HepG2 (cell line): ENCODE measurements around the gene PRDM11. TPM values are rescaled to one million over a fixed set of nuclear protein-coding genes. Genes with fewer than 3 reads are reported as not detected.

Experiments
- ATAC-seq: fragments of 200-7000 bp; cut with Tn5 transposase; 3 replicates; pipeline ENCODE4 v1.9.1; 2020; ENCODE audit warnings: mild to moderate bottlenecking, moderate library complexity
- BruUV-seq: library from RNA; stranded (reverse); fragments of 400-500 nt; replicated peaks from 2 replicates; lab custom pipeline; 2021; lab: Mats Ljungman, UMichigan
- CTCF ChIA-PET: fragments of 300-600 bp; formaldehyde crosslinking; extraction: SDS; loops from one replicate; lab custom pipeline; 2021; ENCODE audit warnings: low total read pairs, inconsistent platforms, low intra/inter-chr PET ratio; lab: Yijun Ruan, JAX
- POLR2A ChIA-PET: fragments of 350-600 bp; sonication (Branson Sonifier 250); formaldehyde crosslinking; loops from one replicate; lab custom pipeline; 2020; ENCODE audit warnings: antibody characterized with exemption, inconsistent platforms; lab: Yijun Ruan, JAX
- DNase-seq: peaks from one replicate; pipeline ENCODE4 v3.0.0-alpha.2; 2015; ENCODE audit warnings: low spot score
- FAIRE-seq: peaks from 3 replicates; lab custom pipeline; 2011; peaks lifted over from hg19 to GRCh38; lab: Jason Lieb, UNC
- H2AFZ ChIP-seq: one replicate; pipeline ENCODE4 v1.6.1; 2011; ENCODE audit warnings: low read length, inconsistent platforms
- H3K27ac ChIP-seq: fragments of 300-600 bp; 3 replicates; pipeline ENCODE4 v1.8.0; 2011; ENCODE audit warnings: mixed run types, mild to moderate bottlenecking, mixed read lengths, low read length, inconsistent platforms; ENCODE audit not compliant: insufficient read depth; ENCODE audit errors: extremely low read length
- H3K27me3 ChIP-seq, 2 experiments: fragments of 200-600 bp in 1 of 2; 2 replicates in 1 of 2; 3 replicates in 1 of 2; pipeline versions ENCODE4 v1.6.0 to v1.8.0; 2011; ENCODE audit warnings: low read length in 2 of 2, mild to moderate bottlenecking in 2 of 2, moderate library complexity in 2 of 2, inconsistent platforms in 1 of 2; ENCODE audit not compliant: insufficient read depth in 2 of 2, control insufficient read depth in 1 of 2
- H3K36me3 ChIP-seq, 2 experiments: fragments of 200-600 bp in 1 of 2; replicated peaks in 1 of 2; 2 replicates in 1 of 2; 3 replicates in 1 of 2; pipeline versions ENCODE4 v1.5.1 to v1.8.0; 2011; ENCODE audit warnings: low read length in 2 of 2, inconsistent platforms in 1 of 2; ENCODE audit not compliant: insufficient read depth in 2 of 2, control insufficient read depth in 1 of 2
- H3K4me1 ChIP-seq: 2 replicates; pipeline ENCODE4 v1.5.1; 2012; ENCODE audit warnings: low read length, inconsistent platforms; ENCODE audit not compliant: insufficient read depth
- H3K4me2 ChIP-seq: 2 replicates; pipeline ENCODE4 v1.6.0; 2011; ENCODE audit warnings: low read depth, low read length, inconsistent platforms
- H3K4me3 ChIP-seq, 3 experiments: fragments of 200-600 bp in 1 of 3; sonication (generic), shearing (Covaris generic) in 1 of 3; replicated peaks in 1 of 3; 2 replicates each; pipeline ENCODE4 v1.5.1; 2011 to 2016; ENCODE audit warnings: low read length in 3 of 3, inconsistent platforms in 2 of 3, low read depth in 2 of 3, mild to moderate bottlenecking in 2 of 3, control low read depth in 1 of 3, mixed read lengths in 1 of 3; ENCODE audit not compliant: insufficient read depth in 1 of 3
- H3K79me2 ChIP-seq: one replicate; pipeline ENCODE4 v1.6.1; 2011; ENCODE audit warnings: low read length, inconsistent platforms; ENCODE audit not compliant: insufficient read depth
- H3K9ac ChIP-seq: 2 replicates; pipeline ENCODE4 v1.6.0; 2011; ENCODE audit warnings: mild to moderate bottlenecking, low read depth, low read length, inconsistent platforms; ENCODE audit not compliant: insufficient read depth
- H3K9me3 ChIP-seq: 2 replicates; pipeline ENCODE4 v1.5.1; 2012; ENCODE audit warnings: mild to moderate bottlenecking, low read length
- H4K20me1 ChIP-seq: 2 replicates; pipeline ENCODE4 v1.6.0; 2011; ENCODE audit warnings: inconsistent platforms, mild to moderate bottlenecking, low read length, moderate library complexity; ENCODE audit not compliant: insufficient read depth
- HNF4A ChIP-seq: sonication (generic); formaldehyde crosslinking; IDR thresholded peaks from 2 replicates; pipeline ENCODE4 v1.4.0; 2020; ENCODE audit warnings: missing genetic modification reagents
- KDM2A ChIP-seq: sonication (generic); formaldehyde crosslinking; IDR thresholded peaks from 2 replicates; pipeline ENCODE4 v1.4.0; 2020; ENCODE audit warnings: low read depth, missing genetic modification reagents, borderline replicate concordance
- SOX5 ChIP-seq: IDR thresholded peaks from 2 replicates; pipeline ENCODE4 v1.6.1; 2016; ENCODE audit warnings: borderline replicate concordance
- SP2 ChIP-seq: sonication (generic); formaldehyde crosslinking; IDR thresholded peaks from 2 replicates; pipeline ENCODE4 v1.5.1; 2020; ENCODE audit warnings: mild to moderate bottlenecking, missing genetic modification reagents
- TCF7L2 ChIP-seq: IDR thresholded peaks from 2 replicates; pipeline ENCODE4 v1.6.1; 2011; ENCODE audit warnings: mild to moderate bottlenecking, low read depth, low read length, moderate library complexity
- ZFP82 ChIP-seq: sonication (generic); formaldehyde crosslinking; IDR thresholded peaks from 2 replicates; pipeline ENCODE4 v1.5.1; 2020; ENCODE audit warnings: mild to moderate bottlenecking, missing genetic modification reagents, borderline replicate concordance
- ZNF350 ChIP-seq: sonication (generic); formaldehyde crosslinking; IDR thresholded peaks from 2 replicates; pipeline ENCODE4 v1.4.0; 2020; ENCODE audit warnings: mild to moderate bottlenecking, low read depth, missing genetic modification reagents, borderline replicate concordance
- ZNF629 ChIP-seq: sonication (generic); formaldehyde crosslinking; conservative IDR thresholded peaks from 2 replicates; pipeline ENCODE4 v1.5.0; 2020; ENCODE audit warnings: missing genetic modification reagents
- WGBS: methylation state at CpG from one replicate; pipeline ENCODE4 v1.1.6; 2017; ENCODE audit warnings: low lambda C conversion rate; 5-methylcytosine and 5-hydroxymethylcytosine counted together
- in situ Hi-C: cut with HindIII; loops from 2 replicates; pipeline ENCODE4 v1.10.0; 2017; ENCODE audit warnings: low pct_unique_long_range_greater_than_20kb; ENCODE audit not compliant: extremely low pct_ligation_motif_present
- intact Hi-C: fragments of 100-400 bp; cut with micrococcal nuclease; formaldehyde crosslinking; loops from one replicate; pipeline ENCODE4 v1.10.0; 2022; ENCODE audit not compliant: unreplicated experiment
- polyA plus RNA-seq, 8 experiments: library from polyadenylated mRNA; depleted of rRNA in 3 of 8; stranded (reverse) in 7 of 8; unstranded in 1 of 8; fragments of >200 nt; fragmentation: Illumina TruSeq in 4 of 8; extraction: Trizol in 4 of 8; gene quantifications; 2 replicates each; pipeline versions ENCODE4 v1.2.1 to v1.2.3, GENCODE V29; 2011 to 2016; ENCODE audit warnings: low read depth in 4 of 8, missing spikeins in 1 of 8, mixed read lengths in 1 of 8; ENCODE audit not compliant: insufficient read depth in 1 of 8
- total RNA-seq, 5 experiments: library from RNA; depleted of rRNA; stranded (reverse); fragments of >200 nt; fragmentation: Illumina TruSeq; extraction: Trizol; gene quantifications; 2 replicates each; pipeline ENCODE4 v1.2.3, GENCODE V29; 2016; ENCODE audit warnings: low read depth in 1 of 5
- TF ChIP-seq, protein P1 (sequence below): sonication (generic); formaldehyde crosslinking; IDR thresholded peaks from 2 replicates; pipeline ENCODE4 v1.4.0; 2020; ENCODE audit warnings: missing genetic modification reagents, mild to moderate bottlenecking, borderline replicate concordance
- TF ChIP-seq, protein P2 (sequence below): sonication (generic); formaldehyde crosslinking; IDR thresholded peaks from 2 replicates; pipeline ENCODE4 v1.4.0; 2020; ENCODE audit warnings: missing genetic modification reagents
- TF ChIP-seq, protein P3 (sequence below): sonication (generic); formaldehyde crosslinking; IDR thresholded peaks from 2 replicates; pipeline ENCODE4 v1.4.0; 2020; ENCODE audit warnings: missing genetic modification reagents
- TF ChIP-seq, protein P4 (sequence below): sonication (generic); formaldehyde crosslinking; IDR thresholded peaks from 2 replicates; pipeline ENCODE4 v1.4.0; 2020; ENCODE audit warnings: missing genetic modification reagents
- TF ChIP-seq, protein P5 (sequence below): sonication (generic); formaldehyde crosslinking; IDR thresholded peaks from 2 replicates; pipeline ENCODE4 v1.9.0; 2022; ENCODE audit warnings: missing genetic modification reagents, mild to moderate bottlenecking, borderline replicate concordance
- TF ChIP-seq, protein P6 (sequence below): sonication (generic); formaldehyde crosslinking; IDR thresholded peaks from 2 replicates; pipeline ENCODE4 v1.4.0; 2020; ENCODE audit warnings: missing genetic modification reagents; ENCODE audit errors: not compliant biosample characterization

Gene PRDM11
- total and polyA plus RNA-seq, 2 of the 13 experiments (the other 11 are each of a cell fraction or from before 2014, with no cell fraction given): 3.4 to 4.7 TPM

DNA sequence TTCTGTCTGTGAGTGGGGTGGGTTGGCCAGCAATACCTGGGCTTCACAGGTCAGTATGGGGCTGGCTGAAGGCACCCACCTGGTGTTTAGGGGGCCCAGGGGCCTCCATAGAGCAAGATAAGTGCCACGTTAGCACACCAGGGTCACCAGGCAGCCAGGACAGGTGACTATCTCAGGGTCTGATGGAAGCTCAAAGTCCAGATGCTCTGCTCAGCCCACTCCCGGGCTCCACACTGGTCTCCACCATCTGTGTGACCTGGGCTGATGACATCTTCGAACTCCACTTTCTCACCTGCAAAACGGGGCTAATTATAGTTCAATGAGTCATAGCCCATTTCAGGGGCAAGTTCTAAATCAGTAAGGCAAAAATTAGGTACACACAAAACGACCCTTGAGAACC lies 39.4 kb upstream of the PRDM11 start:
- intact Hi-C loops: no loop called here
- TF ChIP-seq, protein P1, sequence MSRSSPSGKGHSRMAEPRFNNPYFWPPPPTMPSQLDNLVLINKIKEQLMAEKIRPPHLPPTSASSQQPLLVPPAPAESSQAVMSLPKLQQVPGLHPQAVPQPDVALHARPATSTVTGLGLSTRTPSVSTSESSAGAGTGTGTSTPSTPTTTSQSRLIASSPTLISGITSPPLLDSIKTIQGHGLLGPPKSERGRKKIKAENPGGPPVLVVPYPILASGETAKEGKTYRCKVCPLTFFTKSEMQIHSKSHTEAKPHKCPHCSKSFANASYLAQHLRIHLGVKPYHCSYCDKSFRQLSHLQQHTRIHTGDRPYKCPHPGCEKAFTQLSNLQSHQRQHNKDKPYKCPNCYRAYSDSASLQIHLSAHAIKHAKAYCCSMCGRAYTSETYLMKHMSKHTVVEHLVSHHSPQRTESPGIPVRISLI (CRISPR knock-in tag): no peak
- TF ChIP-seq ZNF350 (CRISPR knock-in tag): no peak
- TF ChIP-seq, protein P2, sequence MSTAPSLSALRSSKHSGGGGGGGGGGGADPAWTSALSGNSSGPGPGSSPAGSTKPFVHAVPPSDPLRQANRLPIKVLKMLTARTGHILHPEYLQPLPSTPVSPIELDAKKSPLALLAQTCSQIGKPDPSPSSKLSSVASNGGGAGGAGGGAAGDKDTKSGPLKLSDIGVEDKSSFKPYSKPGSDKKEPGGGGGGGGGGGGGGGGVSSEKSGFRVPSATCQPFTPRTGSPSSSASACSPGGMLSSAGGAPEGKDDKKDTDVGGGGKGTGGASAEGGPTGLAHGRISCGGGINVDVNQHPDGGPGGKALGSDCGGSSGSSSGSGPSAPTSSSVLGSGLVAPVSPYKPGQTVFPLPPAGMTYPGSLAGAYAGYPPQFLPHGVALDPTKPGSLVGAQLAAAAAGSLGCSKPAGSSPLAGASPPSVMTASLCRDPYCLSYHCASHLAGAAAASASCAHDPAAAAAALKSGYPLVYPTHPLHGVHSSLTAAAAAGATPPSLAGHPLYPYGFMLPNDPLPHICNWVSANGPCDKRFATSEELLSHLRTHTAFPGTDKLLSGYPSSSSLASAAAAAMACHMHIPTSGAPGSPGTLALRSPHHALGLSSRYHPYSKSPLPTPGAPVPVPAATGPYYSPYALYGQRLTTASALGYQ (CRISPR knock-in tag): no peak
- TF ChIP-seq, protein P3, sequence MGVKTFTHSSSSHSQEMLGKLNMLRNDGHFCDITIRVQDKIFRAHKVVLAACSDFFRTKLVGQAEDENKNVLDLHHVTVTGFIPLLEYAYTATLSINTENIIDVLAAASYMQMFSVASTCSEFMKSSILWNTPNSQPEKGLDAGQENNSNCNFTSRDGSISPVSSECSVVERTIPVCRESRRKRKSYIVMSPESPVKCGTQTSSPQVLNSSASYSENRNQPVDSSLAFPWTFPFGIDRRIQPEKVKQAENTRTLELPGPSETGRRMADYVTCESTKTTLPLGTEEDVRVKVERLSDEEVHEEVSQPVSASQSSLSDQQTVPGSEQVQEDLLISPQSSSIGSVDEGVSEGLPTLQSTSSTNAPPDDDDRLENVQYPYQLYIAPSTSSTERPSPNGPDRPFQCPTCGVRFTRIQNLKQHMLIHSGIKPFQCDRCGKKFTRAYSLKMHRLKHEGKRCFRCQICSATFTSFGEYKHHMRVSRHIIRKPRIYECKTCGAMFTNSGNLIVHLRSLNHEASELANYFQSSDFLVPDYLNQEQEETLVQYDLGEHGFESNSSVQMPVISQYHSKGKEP (CRISPR knock-in tag): no peak
- TF ChIP-seq, protein P4, sequence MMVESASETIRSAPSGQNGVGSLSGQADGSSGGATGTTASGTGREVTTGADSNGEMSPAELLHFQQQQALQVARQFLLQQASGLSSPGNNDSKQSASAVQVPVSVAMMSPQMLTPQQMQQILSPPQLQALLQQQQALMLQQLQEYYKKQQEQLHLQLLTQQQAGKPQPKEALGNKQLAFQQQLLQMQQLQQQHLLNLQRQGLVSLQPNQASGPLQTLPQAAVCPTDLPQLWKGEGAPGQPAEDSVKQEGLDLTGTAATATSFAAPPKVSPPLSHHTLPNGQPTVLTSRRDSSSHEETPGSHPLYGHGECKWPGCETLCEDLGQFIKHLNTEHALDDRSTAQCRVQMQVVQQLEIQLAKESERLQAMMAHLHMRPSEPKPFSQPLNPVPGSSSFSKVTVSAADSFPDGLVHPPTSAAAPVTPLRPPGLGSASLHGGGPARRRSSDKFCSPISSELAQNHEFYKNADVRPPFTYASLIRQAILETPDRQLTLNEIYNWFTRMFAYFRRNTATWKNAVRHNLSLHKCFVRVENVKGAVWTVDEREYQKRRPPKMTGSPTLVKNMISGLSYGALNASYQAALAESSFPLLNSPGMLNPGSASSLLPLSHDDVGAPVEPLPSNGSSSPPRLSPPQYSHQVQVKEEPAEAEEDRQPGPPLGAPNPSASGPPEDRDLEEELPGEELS (CRISPR knock-in tag): no peak
- TF ChIP-seq SOX5: no peak
- TF ChIP-seq ZFP82: no peak
- TF ChIP-seq ZNF629 (CRISPR knock-in tag): peak; percentile 34
- no peak for TF ChIP-seq KDM2A (CRISPR knock-in tag)
- TF ChIP-seq TCF7L2: no peak
- TF ChIP-seq, protein P5, sequence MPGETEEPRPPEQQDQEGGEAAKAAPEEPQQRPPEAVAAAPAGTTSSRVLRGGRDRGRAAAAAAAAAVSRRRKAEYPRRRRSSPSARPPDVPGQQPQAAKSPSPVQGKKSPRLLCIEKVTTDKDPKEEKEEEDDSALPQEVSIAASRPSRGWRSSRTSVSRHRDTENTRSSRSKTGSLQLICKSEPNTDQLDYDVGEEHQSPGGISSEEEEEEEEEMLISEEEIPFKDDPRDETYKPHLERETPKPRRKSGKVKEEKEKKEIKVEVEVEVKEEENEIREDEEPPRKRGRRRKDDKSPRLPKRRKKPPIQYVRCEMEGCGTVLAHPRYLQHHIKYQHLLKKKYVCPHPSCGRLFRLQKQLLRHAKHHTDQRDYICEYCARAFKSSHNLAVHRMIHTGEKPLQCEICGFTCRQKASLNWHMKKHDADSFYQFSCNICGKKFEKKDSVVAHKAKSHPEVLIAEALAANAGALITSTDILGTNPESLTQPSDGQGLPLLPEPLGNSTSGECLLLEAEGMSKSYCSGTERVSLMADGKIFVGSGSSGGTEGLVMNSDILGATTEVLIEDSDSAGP (CRISPR knock-in tag): no peak
- TF ChIP-seq, protein P6, sequence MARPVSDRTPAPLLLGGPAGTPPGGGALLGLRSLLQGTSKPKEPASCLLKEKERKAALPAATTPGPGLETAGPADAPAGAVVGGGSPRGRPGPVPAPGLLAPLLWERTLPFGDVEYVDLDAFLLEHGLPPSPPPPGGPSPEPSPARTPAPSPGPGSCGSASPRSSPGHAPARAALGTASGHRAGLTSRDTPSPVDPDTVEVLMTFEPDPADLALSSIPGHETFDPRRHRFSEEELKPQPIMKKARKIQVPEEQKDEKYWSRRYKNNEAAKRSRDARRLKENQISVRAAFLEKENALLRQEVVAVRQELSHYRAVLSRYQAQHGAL (CRISPR knock-in tag): no peak
- no peak for TF ChIP-seq SP2 (CRISPR knock-in tag)
- peak; percentile 46; the same call in 1 of the 2 replicates for TF ChIP-seq HNF4A (CRISPR knock-in tag)

More for the DNA sequence above, 39.4 kb upstream of the PRDM11 start:
- Histone ChIP-seq H3K9ac (no peak overlapping the region), H3K4me1 (peaks cover 17% of the 10 kb centered on the region), H3K4me2 (0 out of 2 replicates have a peak overlapping the region, but pooled peaks have one; percentile 8), H3K4me3 (no peak overlapping the region; a peak in 1 of 6 replicates), H2AFZ (no peak overlapping the region), H3K9me3 (no peaks in the 10 kb centered on the region), H3K27ac (no peak overlapping the region), H3K27me3 (peaks cover 2 to 4% of the 10 kb centered on the region in 2 experiments; a peak in 2 of 5 replicates), H3K36me3 (no peaks in the 10 kb centered on the region), H4K20me1 (no peaks in the 10 kb centered on the region), H3K79me2 (no peaks in the 10 kb centered on the region)
- ChIA-PET CTCF (interaction anchor here (2.1 to 3.2 kb wide), 2 partner anchors 170 to 180 kb away, joined by 12 to 39 read pairs; no protein-coding TSS in a partner anchor), POLR2A (no interaction called here)
- peak; percentile 13 for DNase-seq
- in situ Hi-C loops: loop anchor here (5.0 to 10.0 kb wide), 2 partner anchors 170 to 218 kb away; no protein-coding TSS in a partner anchor
- WGBS: 0% methylated on average over 1 of the region's 5 CpGs
- peak; percentile 23; the same call in 2 of the 3 replicates for ATAC-seq
- FAIRE-seq: no peak
- BruUV-seq: no TSS peak
